Adrenal gland (tissue), 12 donors: ENCODE results near the gene AHI1. TPM values are rescaled to one million over a fixed set of nuclear protein-coding genes. Genes with fewer than 3 reads are reported as not detected.

Experiments used
- DNase-seq, 7 donors: peaks; one replicate each; pipeline ENCODE4 v3.0.0-alpha.2; 2019 to 2020
- H3K27ac ChIP-seq, 5 donors: fragments of 200-600 bp; sonication (generic) in 4 of 5; 1 replicate in 3 of 5; 2 replicates in 2 of 5; pipeline versions ENCODE4 v1.5.1 to v1.8.0; 2016 to 2020; ENCODE audit warnings: mild to moderate bottlenecking in 1 of 5
- H3K27me3 ChIP-seq: fragments of 200-600 bp; 2 replicates; pipeline ENCODE4 v1.8.0; 2021
- H3K36me3 ChIP-seq, 2 donors: fragments of 200-600 bp; replicated peaks in 1 of 2; 1 replicate in 1 of 2; 2 replicates in 1 of 2; pipeline versions ENCODE4 v1.5.1 to v1.8.0; 2018 to 2022
- H3K4me1 ChIP-seq, 2 donors: fragments of 200-600 bp; replicated peaks in 1 of 2; 1 replicate in 1 of 2; 2 replicates in 1 of 2; pipeline versions ENCODE4 v1.5.1 to v1.8.0; 2018 to 2021
- H3K4me3 ChIP-seq, 4 donors: fragments of 200-600 bp; sonication (generic) in 3 of 4; one replicate each; pipeline ENCODE4 v1.5.1; 2016 to 2018
- H3K9me3 ChIP-seq, 3 donors: fragments of 200-600 bp; sonication (generic) in 1 of 3; replicated peaks in 1 of 3; 1 replicate in 2 of 3; 2 replicates in 1 of 3; pipeline versions ENCODE4 v1.5.1 to v1.8.0; 2016 to 2021
- CTCF ChIP-seq, 6 experiments: fragments of 450-650 bp in 4 of 6; fragments of 200-600 bp in 2 of 6; sonication (generic) in 1 of 6; IDR thresholded peaks; 1 replicate in 5 of 6; 2 replicates in 1 of 6; pipeline versions ENCODE4 v1.5.1 to v1.8.0; 2016 to 2021; ENCODE audit warnings: antibody characterized with exemption in 6 of 6, mild to moderate bottlenecking in 2 of 6, moderate library complexity in 1 of 6
- POLR2A ChIP-seq, 2 donors: fragments of 450-650 bp; IDR thresholded peaks; one replicate each; pipeline ENCODE4 v1.6.1; 2017; ENCODE audit warnings: antibody characterized with exemption in 2 of 2, mild to moderate bottlenecking in 2 of 2, moderate library complexity in 1 of 2
- WGBS, 4 donors: extraction: QIAGEN DNeasy Blood & Tissue Kit in 2 of 4; methylation state at CpG; one replicate each; pipeline versions ENCODE4 v1.1.5 to v1.1.7; 2013 to 2017; 5-methylcytosine and 5-hydroxymethylcytosine counted together
- intact Hi-C, 2 donors: fragments of 100-400 bp; cut with DNase I; formaldehyde crosslinking; loops; one replicate each; pipeline versions ENCODE4 v1.14.1 to v1.15.0; 2022 to 2023
- polyA plus RNA-seq, 3 donors: library from polyadenylated mRNA; stranded (reverse); fragments of 200-250 nt in 2 of 3; fragments of 350-450 nt in 1 of 3; fragmentation: Illumina TruSeq in 1 of 3; extraction: RNeasy Lipid Tissue Mini Kit (QIAGEN cat#74804) in 1 of 3; gene quantifications; one replicate each; pipeline ENCODE4 v1.2.3, GENCODE V29; 2013 to 2014
- total RNA-seq, 9 donors: library from RNA; depleted of rRNA in 4 of 9; stranded (reverse); fragments of >200 nt in 4 of 9; fragments of 120-200 nt in 1 of 9; fragmentation: NEBNext Ultra II Directional in 1 of 9; extraction: Animal tissue kit (Norgen Biotek cat#: 25700) in 1 of 9; gene quantifications; one replicate each; pipeline versions ENCODE4 v1.1.0 to v1.2.4, GENCODE V29; 2013 to 2023
- donor health status: healthy with polysubstance abuse.
- donor health status: Bipolar disorder and iron deficiency.
- donor health status: DM: yes; HTN: yes; CAD: no.
- donor health status: DM: no; HTN: no; CAD: no.
- donor health status: DM: no; HTN: no; CAD: no.
- donor health status: DM: yes; HTN: yes; CAD: no.

Gene AHI1
- total and polyA plus RNA-seq, 12 donors: 9.2 to 68.7 (median 35.4) TPM

GRCh38 chr6:135274561-135275293, 222.8 kb downstream of the AHI1 start:
- Histone ChIP-seq H3K4me3 (no peak overlapping the region), H3K27me3 (no peaks in the 10 kb centered on the region), H3K36me3 (no peaks in the 10 kb centered on the region), H3K4me1 (no peaks in the 10 kb centered on the region), H3K9me3 (no peaks in the 10 kb centered on the region), H3K27ac (no peak overlapping the region)
- WGBS, 4 donors: 63 to 66% (median 64%) methylated on average over 5 of the region's 5 CpGs
- TF ChIP-seq CTCF (IDR thresholded peaks at IDR 0.05): no peak
- no peak for TF ChIP-seq POLR2A (IDR thresholded peaks at IDR 0.05)
- DNase-seq: no peak
- intact Hi-C loops: no loop called here

GRCh38 chr6:135271626-135272025, 225.9 kb downstream of the AHI1 start:
- Histone ChIP-seq H3K4me1 (no peaks in the 10 kb centered on the region), H3K27me3 (no peaks in the 10 kb centered on the region), H3K9me3 (no peaks in the 10 kb centered on the region), H3K4me3 (no peak overlapping the region), H3K27ac (no peak overlapping the region), H3K36me3 (no peaks in the 10 kb centered on the region)
- TF ChIP-seq POLR2A (IDR thresholded peaks at IDR 0.05) (no peak), CTCF (IDR thresholded peaks at IDR 0.05) (no peak)
- intact Hi-C loops: no loop called here
- 75 to 95% (median 89%) methylated on average over 6 of the region's 6 CpGs for WGBS, 4 donors
- no peak for DNase-seq

- Histone ChIP-seq H3K9me3 (no peaks in the 10 kb centered on the region), H3K27me3 (no peaks in the 10 kb centered on the region), H3K36me3 (no peaks in the 10 kb centered on the region), H3K4me3 (no peak overlapping the region), H3K27ac (no peak overlapping the region), H3K4me1 (no peaks in the 10 kb centered on the region)
- WGBS, 4 donors: 54 to 62% (median 57%) methylated on average over 11 of the region's 11 CpGs
- intact Hi-C loops: no loop called here
- no peak for TF ChIP-seq POLR2A (IDR thresholded peaks at IDR 0.05)
- TF ChIP-seq CTCF (IDR thresholded peaks at IDR 0.05): no peak
- DNase-seq: no peak
Observed at GRCh38 chr6:135270676-135271536, 226.6 kb downstream of the AHI1 start.

DNA sequence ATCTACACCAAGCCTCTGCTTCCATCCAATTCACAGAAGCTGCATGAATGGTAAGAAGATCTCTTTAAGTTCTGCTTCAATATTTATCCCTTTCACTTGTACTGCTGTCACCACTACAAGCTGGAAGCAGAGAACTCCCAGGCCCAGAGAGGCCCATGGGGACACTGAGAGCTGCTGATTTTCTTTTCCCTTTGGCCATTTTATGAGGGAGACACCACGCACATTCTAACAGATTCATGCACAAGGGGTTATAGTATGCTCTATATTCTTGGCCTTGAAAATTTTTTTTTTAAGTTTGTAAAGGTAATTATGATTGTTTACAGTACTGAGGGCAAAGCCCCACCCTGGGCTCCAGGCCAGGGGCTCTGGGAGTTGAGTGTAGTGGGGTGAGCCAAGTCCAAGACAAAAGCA, 228.1 kb downstream of the AHI1 start:
- intact Hi-C loops: no loop called here
- no peak for DNase-seq
- no peak overlapping the region for H3K4me3 ChIP-seq
- TF ChIP-seq POLR2A (IDR thresholded peaks at IDR 0.05) (no peak), CTCF (IDR thresholded peaks at IDR 0.05) (no peak)
- no peaks in the 10 kb centered on the region for H3K36me3 ChIP-seq
- H3K27me3 ChIP-seq: no peaks in the 10 kb centered on the region
- no peak overlapping the region for H3K27ac ChIP-seq
- WGBS, 4 donors: 82 to 96% (median 90%) methylated on average over 1 of the region's 1 CpG
- no peaks in the 10 kb centered on the region for H3K4me1 ChIP-seq
- no peaks in the 10 kb centered on the region for H3K9me3 ChIP-seq
